Stimulated activated CD4-positive, alpha-beta T cell treated with anti-CD3 and anti-CD28 coated beads, Interleukin-15, amount 100 ng/mL, for 1 hour (primary cell): ENCODE measurements around the gene FYN.
A peak's percentile ranks its signal among the peaks of the same experiment; 100 is the strongest.

Source experiments
- DNase-seq, 2 donors: peaks; one replicate each; pipeline ENCODE4 v3.0.0-alpha.2; 2020; ENCODE audit warnings: low read depth in 1 of 2, low spot score in 1 of 2

Gene FYN

GRCh38 chr6:111884068-111884467, 10.8 kb upstream of the FYN start:
- no peak for DNase-seq

DNA sequence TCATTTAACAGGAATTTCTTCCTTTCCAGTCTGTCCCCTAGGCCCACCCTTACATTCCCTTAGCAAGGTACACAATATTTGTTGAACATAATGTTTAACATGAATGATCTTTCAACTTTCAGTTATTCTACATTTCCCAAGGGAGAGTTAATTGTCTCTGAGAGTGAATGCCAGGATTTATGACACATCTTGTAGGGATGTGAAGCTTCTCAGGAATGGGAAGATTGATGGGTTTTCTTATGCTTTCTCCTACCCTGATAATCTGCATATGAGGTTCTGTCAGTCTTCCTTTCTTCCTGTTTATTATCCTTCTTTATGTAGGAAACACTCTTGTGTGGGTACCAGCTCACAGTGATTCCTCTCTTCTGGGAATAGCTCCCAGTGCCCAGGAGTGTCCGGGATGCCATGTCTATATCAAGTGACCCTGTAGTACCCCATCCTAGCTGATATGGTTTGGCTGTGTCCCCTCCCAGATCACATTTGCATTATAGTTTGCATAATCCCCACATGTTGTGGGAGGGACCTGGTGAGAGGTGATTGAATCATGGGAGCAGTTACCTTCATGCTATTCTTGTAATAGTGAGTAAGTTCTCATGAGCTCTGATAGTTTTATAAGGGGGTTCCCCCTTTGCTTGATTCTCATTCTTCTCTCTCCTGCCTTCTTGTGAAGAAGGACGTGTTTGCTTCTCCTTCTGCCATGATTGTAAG, 7.1 kb upstream of the FYN start:
- no peak for DNase-seq

- no peak for DNase-seq
Measured at GRCh38 chr6:111875741-111876140, 2.5 kb upstream of the FYN start.

DNA sequence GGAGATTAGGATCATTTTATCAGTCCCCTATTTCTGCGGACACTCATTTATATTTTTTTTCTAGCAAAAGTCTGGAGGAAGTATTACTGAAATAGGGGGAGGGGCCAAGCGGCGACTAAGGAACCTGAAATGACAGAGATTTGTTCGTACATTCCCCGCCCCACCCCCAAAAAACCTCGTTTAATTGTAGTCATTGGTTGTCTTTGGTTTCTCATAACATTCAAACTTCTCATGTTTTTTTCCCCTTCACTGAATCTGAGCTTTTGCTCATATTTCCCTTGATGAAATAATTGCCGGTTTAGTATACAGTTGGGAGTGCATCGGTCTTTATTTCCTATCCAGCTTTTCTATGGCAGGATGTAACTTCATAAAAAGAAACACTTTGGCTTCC, 768 bp upstream of the FYN start:
- DNase-seq, result peak in 1 of 2 donors; percentile 36

GRCh38 chr6:111872401-111873177, 663 bp downstream of the FYN start:
- DNase-seq, result peak; percentile 46 to 56

DNA sequence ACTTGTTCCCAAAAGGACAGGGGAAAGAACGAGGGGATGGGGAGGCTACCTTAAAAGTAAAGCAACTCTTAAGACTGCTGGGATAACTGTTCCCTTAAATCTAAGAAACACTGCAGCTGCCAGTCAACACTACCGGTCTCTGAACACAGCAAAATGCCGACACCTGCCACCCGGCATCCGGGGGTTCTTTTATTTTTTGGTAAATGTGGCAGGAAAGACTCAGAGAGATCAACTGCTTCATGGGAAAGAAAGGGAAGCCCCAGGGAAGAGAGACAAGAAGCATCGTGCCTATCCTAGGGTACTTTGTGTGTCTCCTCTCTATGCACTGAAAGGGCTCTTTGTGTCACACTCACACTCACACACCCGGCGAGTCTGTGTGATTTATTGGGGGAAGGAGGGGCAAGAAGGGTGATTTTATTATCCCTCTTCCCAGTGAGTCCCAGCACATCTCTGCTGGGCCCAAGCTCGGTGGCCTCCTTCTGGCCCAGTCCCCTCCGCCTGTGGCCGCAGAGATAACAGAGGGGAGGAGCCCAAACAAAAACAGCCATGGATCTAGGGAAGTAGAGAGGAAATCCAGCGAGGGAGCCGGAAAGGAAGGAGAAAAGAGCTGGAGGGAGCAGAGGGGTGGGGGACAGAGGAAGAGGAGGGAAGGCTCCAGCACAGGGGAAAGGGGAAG, 1.4 kb downstream of the FYN start:
- DNase-seq, result no peak

DNA sequence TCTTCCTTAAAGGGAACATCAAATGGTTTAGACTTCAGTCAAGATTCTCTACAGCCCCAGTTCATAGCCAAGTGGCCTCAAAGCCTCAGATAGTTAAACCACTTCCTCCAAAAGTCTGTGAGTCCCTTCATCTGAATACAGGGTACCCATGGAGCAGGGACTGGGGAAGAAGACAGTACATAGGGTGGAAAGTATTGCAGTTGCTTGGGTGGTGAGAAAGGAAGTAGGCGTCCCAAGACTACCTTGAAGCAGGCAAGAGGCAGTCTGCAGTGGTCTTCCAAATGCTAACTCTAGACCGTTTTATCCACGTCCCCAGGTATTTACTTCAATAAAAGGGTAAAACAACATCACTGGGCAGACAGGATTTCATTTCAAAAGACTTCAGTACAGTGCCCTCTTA, 2.0 kb downstream of the FYN start:
- no peak for DNase-seq

- no peak for DNase-seq
Measured at GRCh38 chr6:111870742-111871064, 2.5 kb downstream of the FYN start.

- no peak for DNase-seq
Measured at GRCh38 chr6:111870051-111870741, 3.1 kb downstream of the FYN start.

- DNase-seq, result no peak
Measured at GRCh38 chr6:111866857-111867256, 6.4 kb downstream of the FYN start.

DNA sequence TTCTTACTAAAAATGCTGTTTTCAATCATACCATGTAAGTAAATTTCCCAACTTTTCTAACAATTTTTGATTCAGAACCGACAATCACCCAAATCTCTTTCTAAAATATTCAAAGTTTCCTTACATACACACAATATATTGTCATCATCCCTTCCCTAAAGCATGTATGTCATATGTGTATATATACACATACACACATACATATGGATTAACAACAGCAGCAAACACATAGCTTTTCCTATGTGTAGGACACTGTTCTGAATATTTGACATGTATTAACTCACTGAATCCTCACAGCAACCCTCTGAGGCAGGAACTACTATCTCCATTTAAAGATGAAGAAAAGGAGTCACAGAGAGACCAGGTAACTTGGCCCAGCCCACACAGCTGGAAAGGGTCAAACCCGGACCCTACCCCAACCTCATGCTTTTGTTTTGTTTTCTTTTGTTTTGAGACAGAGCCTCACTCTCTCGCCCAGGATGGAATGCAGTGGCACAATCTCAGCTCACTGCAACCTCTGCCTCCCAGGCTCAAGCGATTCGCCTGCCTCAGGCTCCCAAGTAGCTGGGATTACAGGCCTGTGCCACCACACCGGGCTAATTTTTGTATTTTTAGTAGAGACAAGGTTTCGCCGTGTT, 7.2 kb downstream of the FYN start:
- DNase-seq, result no peak

GRCh38 chr6:111865049-111865585, 8.1 kb downstream of the FYN start:
- DNase-seq, result no peak

DNA sequence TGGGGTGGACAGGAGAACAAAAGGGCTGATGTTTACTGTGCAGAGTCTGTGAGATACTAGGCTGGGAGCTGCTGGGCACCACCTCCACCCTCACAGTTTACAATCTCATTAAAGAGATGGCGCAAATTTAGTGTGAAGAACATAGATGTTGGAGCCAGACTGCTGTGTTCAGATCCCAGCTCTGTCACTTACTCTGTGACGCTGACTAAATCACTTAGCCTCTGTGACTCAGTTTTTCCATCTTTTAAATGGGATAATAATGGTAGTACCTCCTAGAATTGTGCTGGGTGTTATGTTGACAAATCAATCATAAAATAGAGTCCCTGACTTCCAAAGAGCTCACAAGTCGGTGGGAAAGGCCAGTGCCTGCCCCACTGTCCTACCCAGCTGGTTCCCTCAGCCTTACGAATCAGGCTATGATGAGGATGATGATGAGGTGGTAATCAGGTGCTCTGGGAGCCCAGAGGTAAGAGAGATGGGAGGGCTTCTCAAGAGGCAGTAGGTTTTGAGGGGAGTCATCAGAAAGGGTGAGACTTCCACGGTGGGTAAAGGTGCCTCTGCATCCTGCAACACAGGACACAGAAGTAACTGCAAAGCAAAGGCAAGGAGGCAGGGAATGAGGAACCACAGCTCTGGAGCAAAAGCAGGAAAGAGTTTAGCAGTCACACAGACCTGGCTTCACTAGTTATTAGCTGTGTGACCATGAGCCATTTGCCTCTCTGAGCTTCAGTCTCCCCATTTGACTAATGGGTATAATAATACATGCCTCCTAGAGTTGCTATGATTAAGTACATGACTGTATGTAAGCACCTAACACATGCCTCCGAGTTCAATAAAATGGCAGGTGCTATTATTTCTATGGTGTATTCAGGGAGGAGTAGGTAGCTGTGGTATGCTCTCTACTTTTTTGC, 8.9 kb downstream of the FYN start:
- DNase-seq, result no peak

DNA sequence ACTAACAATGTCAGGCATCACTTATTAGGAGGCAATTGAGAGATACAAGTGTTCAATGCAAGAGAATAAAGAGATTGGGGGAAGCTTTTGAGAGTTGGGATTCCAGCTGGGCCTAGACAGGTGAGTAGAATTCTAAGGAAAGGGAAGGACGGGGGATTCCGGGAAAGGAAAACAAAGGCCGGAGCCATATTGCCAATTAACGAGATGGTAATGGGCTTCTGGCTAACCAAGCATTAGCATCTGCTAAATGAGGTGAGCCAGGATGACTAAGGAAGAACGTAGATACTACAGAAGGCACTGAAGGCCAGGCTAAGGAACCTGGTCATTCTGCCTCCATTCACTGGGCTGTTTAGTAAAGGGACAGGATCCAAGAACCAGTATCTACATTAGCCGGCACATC, 10.5 kb downstream of the FYN start:
- no peak for DNase-seq

GRCh38 chr6:111862314-111862713, 10.9 kb downstream of the FYN start:
- DNase-seq, result no peak

GRCh38 chr6:111861431-111861885, 11.8 kb downstream of the FYN start:
- no peak for DNase-seq

DNA sequence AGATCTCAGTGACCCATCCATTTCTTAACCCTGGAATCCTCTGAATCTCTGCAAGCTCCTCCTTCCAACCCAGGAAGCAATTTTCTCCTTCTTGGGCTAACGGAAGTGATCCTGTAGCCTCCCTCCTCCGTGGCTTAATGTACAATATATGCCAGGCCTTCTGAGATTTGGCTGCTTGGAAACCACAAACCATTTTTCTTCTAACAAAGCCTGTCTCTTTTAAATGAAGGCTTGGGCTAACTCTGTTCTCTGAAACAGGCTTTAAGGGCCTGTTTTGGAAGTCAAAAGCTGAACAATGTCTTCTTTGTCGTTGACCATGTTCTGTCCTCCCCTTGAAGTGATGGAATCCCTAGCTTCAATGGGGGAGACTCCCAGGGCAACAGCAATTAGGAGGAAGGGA, 14.9 kb downstream of the FYN start:
- DNase-seq, result no peak

DNA sequence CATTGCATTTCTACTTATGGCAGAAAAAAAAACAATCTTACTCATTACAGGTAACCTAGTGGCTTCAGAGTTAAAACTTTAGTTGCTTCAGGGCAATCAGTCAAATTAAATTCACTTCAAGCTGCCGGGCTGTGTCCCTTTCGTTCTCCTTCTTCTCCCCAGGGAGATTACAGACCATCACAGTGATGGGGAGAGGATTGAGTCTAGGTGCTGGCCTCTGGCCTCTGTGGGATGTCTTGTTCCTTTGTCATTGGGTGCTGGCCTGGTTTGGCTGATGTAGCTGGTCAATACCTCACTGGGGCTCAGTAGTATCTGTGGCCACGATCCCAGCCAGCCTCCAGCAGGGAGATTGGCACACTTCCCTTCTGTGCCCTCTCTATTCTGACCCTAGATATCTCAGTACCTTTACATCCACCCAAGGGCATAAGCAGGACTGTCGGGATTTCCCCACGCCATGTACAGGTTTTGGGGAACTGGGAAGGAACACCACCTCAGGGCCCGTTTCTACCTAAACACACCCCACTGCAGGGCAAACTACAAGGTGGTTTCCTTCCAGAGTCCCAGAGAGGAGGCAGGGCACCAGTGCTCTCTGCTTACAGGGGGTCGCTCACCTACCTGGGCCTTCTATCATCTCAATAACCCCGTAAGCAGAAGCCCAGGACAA, 15.4 kb downstream of the FYN start:
- DNase-seq, result no peak

DNA sequence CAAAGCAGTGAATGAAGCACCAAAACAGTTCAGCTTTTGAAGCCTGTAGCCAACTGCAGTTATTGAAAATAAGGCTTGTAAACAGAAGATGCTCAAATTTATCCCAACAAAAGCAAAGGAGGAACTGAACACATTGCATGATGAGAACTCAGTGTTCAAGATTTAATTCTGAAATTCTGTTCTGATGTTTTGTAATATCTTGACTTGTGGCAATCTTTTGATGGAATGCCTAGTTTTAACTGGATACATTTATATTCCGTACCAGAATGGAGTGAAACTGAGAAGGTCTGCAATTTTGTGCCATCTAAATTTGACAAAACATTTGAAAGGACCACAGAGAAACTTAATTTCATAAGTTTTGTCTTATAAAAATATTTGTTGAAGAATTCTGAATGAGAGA, 17.5 kb downstream of the FYN start:
- DNase-seq, result no peak
